Left ventricle myocardium inferior (tissue), 1 donor: Measurements from ENCODE around the gene IP6K3. TPM values are rescaled to one million over a fixed set of nuclear protein-coding genes. Genes with fewer than 3 reads are reported as not detected.

ENCODE experiments used
- DNase-seq: peaks from one replicate; pipeline ENCODE4 v3.0.0-alpha.2; 2020
- H3K27ac ChIP-seq: fragments of 200-600 bp; replicated peaks from 2 replicates; pipeline ENCODE4 v1.8.0; 2021
- H3K27me3 ChIP-seq: fragments of 200-600 bp; 2 replicates; pipeline ENCODE4 v1.8.0; 2021; ENCODE audit warnings: low read depth
- H3K36me3 ChIP-seq: fragments of 200-600 bp; 2 replicates; pipeline ENCODE4 v1.8.0; 2021
- H3K4me1 ChIP-seq: fragments of 200-600 bp; 2 replicates; pipeline ENCODE4 v1.8.0; 2021
- H3K4me3 ChIP-seq: fragments of 200-600 bp; 2 replicates; pipeline ENCODE4 v1.8.0; 2021; ENCODE audit warnings: mild to moderate bottlenecking, moderate library complexity
- H3K9me3 ChIP-seq: fragments of 200-600 bp; replicated peaks from 2 replicates; pipeline ENCODE4 v1.8.0; 2021
- CTCF ChIP-seq: fragments of 200-600 bp; IDR thresholded peaks from 2 replicates; pipeline ENCODE4 v1.8.0; 2021; ENCODE audit warnings: antibody characterized with exemption, mild to moderate bottlenecking, borderline replicate concordance
- intact Hi-C: fragments of 100-400 bp; cut with micrococcal nuclease; formaldehyde crosslinking; loops from one replicate; pipeline ENCODE4 v1.11.0; 2022
- total RNA-seq: library from RNA; stranded (reverse); fragmentation: NEBNext Ultra II Directional; extraction: Animal tissue kit (Norgen Biotek cat#: 25700); gene quantifications from one replicate; pipeline ENCODE4 v1.2.1, GENCODE V29; 2021
- donor health status: DM: no; HTN: yes; CAD: no; lungs with severe emphysema.

Gene IP6K3
- total RNA-seq, 1 donor from 2014 or later, result 42.0 TPM

GRCh38 chr6:33731751-33732282 is 14.9 kb downstream of the IP6K3 start:
- DNase-seq, result no peak
- Histone ChIP-seq H3K36me3 (peaks cover 34% of the 10 kb centered on the region), H3K27me3 (no peaks in the 10 kb centered on the region), H3K4me1 (peaks cover 100% of the 10 kb centered on the region), H3K4me3 (no peak overlapping the region), H3K9me3 (no peaks in the 10 kb centered on the region), H3K27ac (peak overlapping the region; percentile 87)
- TF ChIP-seq CTCF, result no peak
- intact Hi-C loops, result no loop called here

DNA sequence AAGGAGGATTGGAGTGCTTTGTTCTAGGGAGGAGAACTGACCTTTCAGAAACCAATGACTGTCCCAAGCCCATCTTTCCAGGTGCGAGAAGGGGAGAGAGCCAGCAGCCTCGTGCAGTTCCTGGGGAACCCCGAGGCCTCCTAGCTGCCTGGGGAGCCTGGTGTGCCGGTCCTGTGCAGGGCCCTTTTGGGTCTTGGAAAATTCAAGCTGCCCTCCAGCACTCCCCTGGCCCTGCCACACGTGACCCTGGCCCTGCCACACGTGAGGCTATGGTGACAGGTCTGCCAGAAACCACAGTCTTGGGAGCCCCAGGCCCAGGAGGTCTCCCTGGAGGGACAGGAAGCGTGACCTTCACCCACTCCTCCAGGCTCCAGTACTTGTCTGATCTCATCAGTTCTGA is 15.7 kb downstream of the IP6K3 start:
- Histone ChIP-seq H3K4me1 (peaks cover 96% of the 10 kb centered on the region), H3K9me3 (no peaks in the 10 kb centered on the region), H3K4me3 (peak overlapping the region; percentile 27), H3K27ac (peak overlapping the region; percentile 87), H3K36me3 (peaks cover 35% of the 10 kb centered on the region), H3K27me3 (no peaks in the 10 kb centered on the region)
- no peak for TF ChIP-seq CTCF
- intact Hi-C loops, result no loop called here
- DNase-seq, result no peak

GRCh38 chr6:33730611-33731010 is 16.1 kb downstream of the IP6K3 start:
- peak overlapping the region; percentile 87 for H3K27ac ChIP-seq
- peak overlapping the region; percentile 27 for H3K4me3 ChIP-seq
- DNase-seq, result no peak
- no peak for TF ChIP-seq CTCF
- intact Hi-C loops, result no loop called here
- H3K4me1 ChIP-seq, result peaks cover 92% of the 10 kb centered on the region
- H3K36me3 ChIP-seq, result peaks cover 34% of the 10 kb centered on the region
- H3K9me3 ChIP-seq, result no peaks in the 10 kb centered on the region
- H3K27me3 ChIP-seq, result no peaks in the 10 kb centered on the region

DNA sequence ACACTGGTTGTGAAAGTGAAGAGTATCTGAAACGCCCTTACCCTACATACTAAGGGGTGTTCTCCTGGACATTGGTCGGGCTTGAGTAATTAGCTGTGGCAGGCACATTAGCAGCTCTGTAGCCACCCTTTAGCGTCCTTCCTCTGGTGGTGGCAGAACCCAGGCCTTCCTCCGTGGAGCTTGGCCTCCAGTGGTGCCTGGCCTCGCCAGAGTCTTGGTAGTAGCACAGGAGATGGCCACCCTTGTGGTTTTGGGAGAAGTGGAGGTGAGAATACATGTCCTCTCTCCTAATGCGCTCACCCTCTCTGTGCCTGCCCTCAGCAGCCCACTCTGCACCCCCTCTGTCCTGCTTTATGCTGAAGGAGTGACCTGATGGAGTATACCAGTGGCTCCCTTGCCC is 17.6 kb downstream of the IP6K3 start:
- no peaks in the 10 kb centered on the region for H3K9me3 ChIP-seq
- H3K4me1 ChIP-seq, result peaks cover 85% of the 10 kb centered on the region
- DNase-seq, result no peak
- intact Hi-C loops, result no loop called here
- H3K4me3 ChIP-seq, result no peak overlapping the region
- H3K36me3 ChIP-seq, result peaks cover 24% of the 10 kb centered on the region
- TF ChIP-seq CTCF, result no peak
- H3K27ac ChIP-seq, result peak overlapping the region; percentile 87
- H3K27me3 ChIP-seq, result no peaks in the 10 kb centered on the region

DNA sequence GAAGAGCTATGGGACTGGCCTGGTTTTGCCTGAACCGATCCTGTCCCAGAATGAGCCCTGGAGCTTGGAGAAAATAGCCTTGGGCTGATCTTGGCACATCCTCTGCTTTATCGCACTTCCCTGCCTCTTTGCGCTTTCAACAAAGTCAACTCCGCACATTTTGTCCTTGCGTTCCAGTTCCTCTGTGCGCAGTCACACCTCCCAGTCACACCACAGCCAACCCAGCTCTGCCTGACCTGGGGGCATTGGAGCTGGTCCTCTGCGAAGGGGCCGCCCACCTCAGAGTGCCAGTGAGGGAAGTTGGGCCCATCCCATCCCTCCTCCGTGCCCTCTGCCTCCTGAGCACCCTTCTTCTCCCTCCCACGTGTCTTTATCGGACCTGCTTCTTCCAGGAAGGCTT is 18.3 kb downstream of the IP6K3 start:
- peak overlapping the region; percentile 87 for H3K27ac ChIP-seq
- peaks cover 85% of the 10 kb centered on the region for H3K4me1 ChIP-seq
- intact Hi-C loops, result no loop called here
- no peaks in the 10 kb centered on the region for H3K9me3 ChIP-seq
- H3K4me3 ChIP-seq, result no peak overlapping the region
- DNase-seq, result peak; percentile 62
- no peaks in the 10 kb centered on the region for H3K27me3 ChIP-seq
- peaks cover 22% of the 10 kb centered on the region for H3K36me3 ChIP-seq
- no peak for TF ChIP-seq CTCF
